ENCODE results near the gene KREMEN2.

DNA sequence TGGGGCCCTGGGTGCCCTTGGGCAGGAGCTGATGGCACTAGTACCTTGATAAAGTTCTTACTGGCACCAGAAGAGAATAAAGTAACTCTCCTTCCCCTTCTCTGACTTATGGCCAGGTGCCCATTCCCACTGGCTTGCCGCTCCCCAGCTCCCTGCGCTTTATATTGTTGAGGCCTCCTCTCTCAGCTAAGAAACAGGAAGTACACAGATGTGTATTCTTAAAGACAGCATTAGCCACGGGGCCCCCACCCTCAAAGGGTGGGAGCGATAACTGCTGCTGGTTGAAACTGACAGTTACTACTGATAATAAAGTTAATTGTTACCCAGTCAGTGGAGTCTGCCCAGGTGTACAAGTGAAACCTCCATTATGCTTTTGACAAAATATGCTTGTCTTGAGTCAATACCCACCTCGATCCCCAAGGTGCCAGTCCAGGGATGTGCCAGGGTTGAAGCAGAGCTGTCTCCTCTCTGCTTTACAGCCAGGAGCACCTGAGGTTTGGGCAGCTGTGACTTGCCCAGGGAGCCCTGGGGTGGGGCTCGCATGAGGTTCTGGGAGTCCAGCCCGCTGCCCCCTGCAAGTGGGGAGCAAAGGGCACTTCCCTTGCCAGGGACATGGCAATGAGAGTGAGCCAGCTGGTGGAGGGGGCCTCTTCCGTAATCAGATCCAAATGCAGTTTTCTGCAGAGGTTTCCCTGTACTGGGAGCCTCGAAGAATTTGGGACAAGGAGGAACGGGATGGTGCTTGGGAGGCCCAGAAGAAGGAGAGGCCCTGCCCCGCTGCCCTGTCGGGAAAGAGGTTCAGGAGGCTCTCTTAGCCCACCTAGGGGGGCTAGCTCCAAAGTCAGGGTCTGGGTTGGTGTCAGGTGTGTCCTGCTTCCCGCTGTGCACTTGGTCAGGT, 43.2 kb downstream of the KREMEN2 start:
- no peak for TF ChIP-seq CTCF (IDR thresholded peaks at IDR 0.05)
- TF ChIP-seq POLR2A (IDR thresholded peaks at IDR 0.05), result no peak

Measured in ovary (tissue), 3 donors.